Adrenal gland (tissue), 12 donors: ENCODE data around the gene TXN. TPM values are rescaled to one million over a fixed set of nuclear protein-coding genes. Genes with fewer than 3 reads are reported as not detected.
A peak's percentile ranks its signal among the peaks of the same experiment; 100 is the strongest.

Source experiments
- DNase-seq, 7 donors: peaks; one replicate each; pipeline ENCODE4 v3.0.0-alpha.2; 2019 to 2020
- H3K27ac ChIP-seq, 5 donors: fragments of 200-600 bp; sonication (generic) in 4 of 5; 1 replicate in 3 of 5; 2 replicates in 2 of 5; pipeline versions ENCODE4 v1.5.1 to v1.8.0; 2016 to 2020; ENCODE audit warnings: mild to moderate bottlenecking in 1 of 5
- H3K27me3 ChIP-seq: fragments of 200-600 bp; 2 replicates; pipeline ENCODE4 v1.8.0; 2021
- H3K36me3 ChIP-seq, 2 donors: fragments of 200-600 bp; replicated peaks in 1 of 2; 1 replicate in 1 of 2; 2 replicates in 1 of 2; pipeline versions ENCODE4 v1.5.1 to v1.8.0; 2018 to 2022
- H3K4me1 ChIP-seq, 2 donors: fragments of 200-600 bp; replicated peaks in 1 of 2; 1 replicate in 1 of 2; 2 replicates in 1 of 2; pipeline versions ENCODE4 v1.5.1 to v1.8.0; 2018 to 2021
- H3K4me3 ChIP-seq, 4 donors: fragments of 200-600 bp; sonication (generic) in 3 of 4; one replicate each; pipeline ENCODE4 v1.5.1; 2016 to 2018
- H3K9me3 ChIP-seq, 3 donors: fragments of 200-600 bp; sonication (generic) in 1 of 3; replicated peaks in 1 of 3; 1 replicate in 2 of 3; 2 replicates in 1 of 3; pipeline versions ENCODE4 v1.5.1 to v1.8.0; 2016 to 2021
- POLR2A ChIP-seq, 2 donors: fragments of 450-650 bp; IDR thresholded peaks; one replicate each; pipeline ENCODE4 v1.6.1; 2017; ENCODE audit warnings: antibody characterized with exemption in 2 of 2, mild to moderate bottlenecking in 2 of 2, moderate library complexity in 1 of 2
- WGBS, 4 donors: extraction: QIAGEN DNeasy Blood & Tissue Kit in 2 of 4; methylation state at CpG; one replicate each; pipeline versions ENCODE4 v1.1.5 to v1.1.7; 2013 to 2017; 5-methylcytosine and 5-hydroxymethylcytosine counted together
- intact Hi-C, 2 donors: fragments of 100-400 bp; cut with DNase I; formaldehyde crosslinking; loops; one replicate each; pipeline versions ENCODE4 v1.14.1 to v1.15.0; 2022 to 2023
- polyA plus RNA-seq, 3 donors: library from polyadenylated mRNA; stranded (reverse); fragments of 200-250 nt in 2 of 3; fragments of 350-450 nt in 1 of 3; fragmentation: Illumina TruSeq in 1 of 3; extraction: RNeasy Lipid Tissue Mini Kit (QIAGEN cat#74804) in 1 of 3; gene quantifications; one replicate each; pipeline ENCODE4 v1.2.3, GENCODE V29; 2013 to 2014
- total RNA-seq, 9 donors: library from RNA; depleted of rRNA in 4 of 9; stranded (reverse); fragments of >200 nt in 4 of 9; fragments of 120-200 nt in 1 of 9; fragmentation: NEBNext Ultra II Directional in 1 of 9; extraction: Animal tissue kit (Norgen Biotek cat#: 25700) in 1 of 9; gene quantifications; one replicate each; pipeline versions ENCODE4 v1.1.0 to v1.2.4, GENCODE V29; 2013 to 2023
- TF ChIP-seq, protein P1 (sequence below), 6 experiments: fragments of 450-650 bp in 4 of 6; fragments of 200-600 bp in 2 of 6; sonication (generic) in 1 of 6; IDR thresholded peaks; 1 replicate in 5 of 6; 2 replicates in 1 of 6; pipeline versions ENCODE4 v1.5.1 to v1.8.0; 2016 to 2021; ENCODE audit warnings: antibody characterized with exemption in 6 of 6, mild to moderate bottlenecking in 2 of 6, moderate library complexity in 1 of 6
- donor health status: healthy with polysubstance abuse.
- donor health status: Bipolar disorder and iron deficiency.
- donor health status: DM: yes; HTN: yes; CAD: no.
- donor health status: DM: no; HTN: no; CAD: no.
- donor health status: DM: no; HTN: no; CAD: no.
- donor health status: DM: yes; HTN: yes; CAD: no.

Gene TXN
- total and polyA plus RNA-seq, 12 donors: 60.3 to 331 (median 112) TPM

DNA sequence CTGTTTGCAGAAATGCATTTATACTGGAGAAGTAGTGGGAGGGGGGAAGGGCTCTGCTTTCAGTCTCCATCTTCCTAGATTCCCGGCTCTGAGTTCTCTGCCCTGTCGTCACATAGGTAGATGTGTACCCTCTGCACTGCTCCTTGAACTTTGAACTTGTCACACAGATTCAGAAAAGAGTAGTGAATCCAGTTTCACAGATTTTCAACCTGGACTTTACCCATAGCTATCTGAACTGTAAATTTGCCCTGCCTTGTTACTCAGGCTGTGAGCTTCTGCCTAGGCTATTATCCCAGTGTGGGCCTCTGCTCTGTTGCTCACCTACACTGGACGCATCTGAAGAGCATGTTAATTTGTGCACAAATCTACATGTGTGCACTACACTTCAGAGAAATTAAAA, 35.5 kb downstream of the TXN start:
- H3K27me3 ChIP-seq: no peaks in the 10 kb centered on the region
- TF ChIP-seq POLR2A (IDR thresholded peaks at IDR 0.05): no peak
- TF ChIP-seq, protein P1, sequence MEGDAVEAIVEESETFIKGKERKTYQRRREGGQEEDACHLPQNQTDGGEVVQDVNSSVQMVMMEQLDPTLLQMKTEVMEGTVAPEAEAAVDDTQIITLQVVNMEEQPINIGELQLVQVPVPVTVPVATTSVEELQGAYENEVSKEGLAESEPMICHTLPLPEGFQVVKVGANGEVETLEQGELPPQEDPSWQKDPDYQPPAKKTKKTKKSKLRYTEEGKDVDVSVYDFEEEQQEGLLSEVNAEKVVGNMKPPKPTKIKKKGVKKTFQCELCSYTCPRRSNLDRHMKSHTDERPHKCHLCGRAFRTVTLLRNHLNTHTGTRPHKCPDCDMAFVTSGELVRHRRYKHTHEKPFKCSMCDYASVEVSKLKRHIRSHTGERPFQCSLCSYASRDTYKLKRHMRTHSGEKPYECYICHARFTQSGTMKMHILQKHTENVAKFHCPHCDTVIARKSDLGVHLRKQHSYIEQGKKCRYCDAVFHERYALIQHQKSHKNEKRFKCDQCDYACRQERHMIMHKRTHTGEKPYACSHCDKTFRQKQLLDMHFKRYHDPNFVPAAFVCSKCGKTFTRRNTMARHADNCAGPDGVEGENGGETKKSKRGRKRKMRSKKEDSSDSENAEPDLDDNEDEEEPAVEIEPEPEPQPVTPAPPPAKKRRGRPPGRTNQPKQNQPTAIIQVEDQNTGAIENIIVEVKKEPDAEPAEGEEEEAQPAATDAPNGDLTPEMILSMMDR (IDR thresholded peaks at IDR 0.05): no peak
- no peak for DNase-seq
- intact Hi-C loops: no loop called here
- no peaks in the 10 kb centered on the region for H3K4me1 ChIP-seq
- H3K4me3 ChIP-seq: no peak overlapping the region
- H3K36me3 ChIP-seq: no peaks in the 10 kb centered on the region
- no peaks in the 10 kb centered on the region for H3K9me3 ChIP-seq
- 90 to 96% (median 96%) methylated on average over 3 of the region's 3 CpGs for WGBS, 4 donors
- no peak overlapping the region for H3K27ac ChIP-seq

DNA sequence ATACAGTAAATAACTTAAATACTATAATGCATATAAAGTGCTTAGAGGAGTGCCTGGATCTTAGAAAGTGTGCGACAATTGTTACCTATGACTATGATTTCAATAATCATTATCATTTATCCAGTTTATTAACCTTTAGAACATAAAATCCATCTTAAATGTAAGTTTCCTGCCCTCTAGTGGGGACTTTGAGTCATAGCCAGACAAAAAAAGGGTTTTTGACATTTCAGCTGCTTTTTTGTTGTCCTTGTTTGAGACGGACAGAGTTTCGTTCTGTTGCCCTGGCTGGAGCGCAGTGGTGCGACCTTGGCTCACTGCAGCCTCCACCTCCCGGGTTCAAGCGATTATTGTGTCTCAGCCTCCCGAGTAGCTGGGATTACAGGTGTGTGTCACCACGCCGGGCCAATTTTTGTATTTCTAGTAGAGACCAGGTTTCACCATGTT, 38.6 kb downstream of the TXN start:
- no peaks in the 10 kb centered on the region for H3K4me1 ChIP-seq
- H3K4me3 ChIP-seq: no peak overlapping the region
- H3K36me3 ChIP-seq: no peaks in the 10 kb centered on the region
- no peaks in the 10 kb centered on the region for H3K27me3 ChIP-seq
- H3K27ac ChIP-seq: no peak overlapping the region
- no peaks in the 10 kb centered on the region for H3K9me3 ChIP-seq
- DNase-seq: peak in 2 of 7 donors; percentile 28 to 30
- TF ChIP-seq, protein P1 (IDR thresholded peaks at IDR 0.05): peak; percentile 55 to 81 (median 73)
- TF ChIP-seq POLR2A (IDR thresholded peaks at IDR 0.05): no peak
- intact Hi-C loops: loop anchor here in 1 of 2 donors (5.0 kb wide), 1 partner anchor 35 kb away; no protein-coding TSS in a partner anchor
- 21 to 24% (median 23%) methylated on average over 10 of the region's 10 CpGs for WGBS, 4 donors

GRCh38 chr9:110214586-110215355, 41.5 kb downstream of the TXN start:
- Histone ChIP-seq H3K27ac (no peak overlapping the region), H3K9me3 (no peaks in the 10 kb centered on the region), H3K36me3 (no peaks in the 10 kb centered on the region), H3K4me1 (no peaks in the 10 kb centered on the region), H3K4me3 (no peak overlapping the region), H3K27me3 (no peaks in the 10 kb centered on the region)
- TF ChIP-seq, protein P1 (IDR thresholded peaks at IDR 0.05): no peak
- TF ChIP-seq POLR2A (IDR thresholded peaks at IDR 0.05): no peak
- DNase-seq: no peak
- intact Hi-C loops: loop anchor here in 1 of 2 donors (5.0 kb wide), 1 partner anchor 32 kb away; no protein-coding TSS in a partner anchor
- 63 to 89% (median 80%) methylated on average over 2 of the region's 2 CpGs for WGBS, 4 donors

- no peak overlapping the region for H3K27ac ChIP-seq
- no peak for DNase-seq
- no peaks in the 10 kb centered on the region for H3K27me3 ChIP-seq
- H3K36me3 ChIP-seq: no peaks in the 10 kb centered on the region
- intact Hi-C loops: no loop called here
- H3K9me3 ChIP-seq: no peaks in the 10 kb centered on the region
- no peaks in the 10 kb centered on the region for H3K4me1 ChIP-seq
- TF ChIP-seq, protein P1 (IDR thresholded peaks at IDR 0.05): no peak
- TF ChIP-seq POLR2A (IDR thresholded peaks at IDR 0.05): no peak
- H3K4me3 ChIP-seq: no peak overlapping the region
- 77 to 85% (median 80%) methylated on average over 6 of the region's 6 CpGs for WGBS, 4 donors
These were observed 42.2 kb downstream of the TXN start for GRCh38 chr9:110214090-110214489.
